IPS DF 4.7 (cell line): ENCODE results near the gene TAF5L.
"Not testable (repeated sequence)": the region's sequence is repeated elsewhere in the genome, so short reads cannot be mapped to it uniquely, and the experiment has no call there.

Source experiments
- DNase-seq: peaks from one replicate; pipeline ENCODE4 v3.0.0-alpha.2; 2013; ENCODE audit warnings: low spot score; ENCODE audit errors: extremely low read depth

Gene TAF5L

DNA sequence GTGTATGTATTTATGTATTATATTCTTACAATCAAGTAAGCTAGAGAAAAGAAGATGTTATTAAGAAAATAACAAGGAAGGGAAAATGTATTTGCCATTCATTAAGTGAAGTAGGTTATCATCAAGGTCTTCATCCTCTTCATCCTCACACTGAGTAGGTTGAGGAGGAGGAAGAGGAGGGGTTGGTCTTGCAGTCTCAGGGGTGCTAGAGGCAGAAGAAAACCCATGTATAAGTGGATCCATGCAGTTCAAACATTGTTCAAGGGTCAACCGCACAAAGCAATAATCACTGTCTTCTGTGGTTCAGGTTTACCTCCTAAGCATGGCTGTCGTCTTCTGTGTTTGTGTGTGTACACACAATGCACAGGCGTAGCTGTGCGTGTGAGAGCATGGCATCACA lies 17.0 kb upstream of the TAF5L start:
- no peak for DNase-seq

DNA sequence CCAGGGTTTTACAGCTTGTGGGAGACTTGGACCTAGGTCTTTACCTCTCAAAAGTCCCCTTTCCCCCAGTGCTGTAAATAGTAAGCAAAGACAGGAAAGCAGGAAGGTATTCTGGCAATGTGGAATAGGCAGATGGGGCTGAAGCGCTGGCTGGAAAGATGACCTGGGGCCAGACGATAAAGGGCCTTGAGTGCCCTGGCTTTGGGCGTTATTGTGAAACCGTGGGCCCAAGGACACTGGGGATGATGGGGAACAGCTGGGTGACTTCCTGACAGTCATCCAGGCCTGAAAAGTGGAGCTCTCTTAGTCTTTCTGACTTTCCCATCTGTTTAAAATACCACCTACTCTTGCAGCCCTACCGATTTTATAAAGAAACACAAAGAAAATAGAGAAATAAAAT lies 16.5 kb upstream of the TAF5L start:
- DNase-seq, result no peak

DNA sequence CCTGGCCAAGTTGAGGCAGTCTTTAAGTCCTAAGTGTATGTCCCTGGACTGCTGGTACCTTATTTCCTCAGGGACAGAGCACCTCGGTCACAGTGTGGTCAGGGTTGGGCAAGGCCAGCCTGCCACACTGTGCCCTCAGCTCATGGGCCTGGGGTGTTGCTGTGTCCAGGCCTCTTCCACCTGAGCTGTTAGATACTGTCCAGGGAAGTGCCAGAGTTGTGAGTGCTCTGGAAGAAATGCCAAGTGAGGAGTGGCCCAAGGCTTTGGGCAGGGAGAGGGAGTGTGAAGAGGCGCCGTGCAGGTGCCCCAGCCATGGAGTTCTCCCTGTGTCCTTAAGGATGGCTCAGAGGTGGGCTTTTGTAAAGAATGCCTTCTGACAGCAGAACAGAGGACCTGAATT lies 15.4 kb upstream of the TAF5L start:
- no peak for DNase-seq

DNA sequence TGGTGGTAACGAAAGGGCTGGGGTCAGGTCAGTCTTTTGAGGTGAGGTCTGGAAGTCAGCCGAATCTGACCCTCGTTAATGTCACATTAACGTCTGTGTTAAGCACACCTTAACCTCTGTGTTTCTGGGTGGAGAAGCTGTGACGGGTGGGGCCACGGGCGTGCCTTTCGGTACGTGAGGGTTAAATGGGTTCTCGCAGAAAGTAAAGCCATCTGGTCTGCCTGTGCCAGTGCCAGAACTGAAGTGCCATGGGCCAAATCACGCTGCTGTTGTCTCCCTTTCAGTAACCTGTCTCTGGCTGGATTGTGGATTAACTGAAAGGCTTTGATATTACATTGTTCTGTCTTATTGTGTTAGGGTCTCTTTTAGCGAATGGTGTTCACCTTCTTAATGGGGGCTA lies 14.5 kb upstream of the TAF5L start:
- no peak for DNase-seq

DNA sequence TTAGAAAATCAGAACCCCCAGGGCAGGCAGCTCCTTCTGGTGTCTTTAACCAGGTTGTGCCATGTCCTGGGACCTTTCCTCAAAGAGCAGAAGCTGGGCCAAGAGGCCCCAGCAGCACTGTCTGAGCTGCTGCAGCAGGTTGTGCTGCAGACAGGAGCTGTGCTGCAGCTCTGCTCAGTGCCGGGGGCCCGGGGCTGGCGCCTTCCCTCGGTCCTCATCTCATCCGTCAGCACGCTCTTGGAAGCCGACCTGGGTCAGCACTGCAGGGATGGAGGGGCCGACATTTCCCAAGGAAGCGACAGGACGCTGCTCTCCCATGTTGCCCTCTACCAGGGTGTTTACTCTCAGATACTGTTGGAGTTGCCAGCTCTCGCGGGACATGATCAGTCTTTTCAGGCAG lies 11.8 kb upstream of the TAF5L start:
- DNase-seq, result no peak

DNA sequence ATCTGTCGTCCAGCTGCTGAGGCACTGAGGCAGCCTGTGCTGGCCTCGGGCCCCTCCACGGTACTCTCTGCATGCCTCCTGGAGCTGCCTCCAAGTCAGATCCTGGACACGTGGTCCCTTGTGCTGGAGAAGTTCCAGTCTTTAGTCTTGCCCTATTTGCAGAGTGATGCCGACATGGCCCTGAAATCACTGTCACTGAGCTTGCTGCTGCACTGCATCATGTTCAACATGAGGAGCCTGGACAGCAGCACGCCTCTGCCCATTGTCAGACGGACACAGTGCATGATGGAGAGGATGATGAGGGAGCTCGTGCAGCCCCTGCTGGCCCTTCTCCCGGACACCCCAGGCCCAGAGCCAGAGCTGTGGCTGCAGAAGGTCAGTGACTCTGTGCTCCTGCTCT lies 10.1 kb upstream of the TAF5L start:
- DNase-seq, result no peak

DNA sequence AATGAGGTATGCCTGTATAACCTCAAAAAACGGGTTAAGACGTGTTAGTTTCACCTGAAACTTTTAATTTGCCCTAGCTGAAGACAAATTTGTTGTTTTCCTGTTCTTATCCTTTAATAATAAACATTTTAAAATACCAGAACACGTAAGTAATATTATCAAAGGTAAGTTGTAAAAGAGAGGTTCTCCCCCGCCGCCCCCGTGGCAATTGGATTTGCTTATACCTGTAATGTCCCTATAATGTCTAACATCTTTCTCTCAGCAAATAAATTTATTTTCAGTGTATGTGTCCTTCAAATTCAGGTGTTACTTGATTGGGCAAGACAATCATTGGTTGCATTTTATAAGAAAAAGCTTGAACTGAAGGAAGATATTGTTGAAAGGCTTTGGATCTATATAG lies 6.0 kb upstream of the TAF5L start:
- no peak for DNase-seq

DNA sequence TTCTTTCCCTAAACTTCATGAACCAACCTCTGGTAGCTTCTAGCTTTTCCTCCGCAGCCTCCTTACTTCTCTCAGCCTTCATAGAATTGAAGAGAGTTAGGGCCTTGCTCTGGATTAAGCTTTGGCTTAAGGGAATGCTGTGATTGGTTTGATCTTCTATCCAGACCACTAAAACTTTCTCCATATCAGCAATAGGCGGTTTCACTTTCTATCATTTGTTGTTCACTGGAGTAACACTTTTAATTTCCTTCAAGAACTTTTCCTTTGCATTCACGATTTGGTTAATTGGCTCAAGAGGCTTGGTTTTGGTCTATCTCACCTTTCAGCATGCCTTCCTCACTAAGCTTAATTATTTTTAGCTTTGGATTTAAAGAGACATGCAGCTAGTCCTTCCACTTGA lies 5.2 kb upstream of the TAF5L start:
- DNase-seq, result no peak

DNA sequence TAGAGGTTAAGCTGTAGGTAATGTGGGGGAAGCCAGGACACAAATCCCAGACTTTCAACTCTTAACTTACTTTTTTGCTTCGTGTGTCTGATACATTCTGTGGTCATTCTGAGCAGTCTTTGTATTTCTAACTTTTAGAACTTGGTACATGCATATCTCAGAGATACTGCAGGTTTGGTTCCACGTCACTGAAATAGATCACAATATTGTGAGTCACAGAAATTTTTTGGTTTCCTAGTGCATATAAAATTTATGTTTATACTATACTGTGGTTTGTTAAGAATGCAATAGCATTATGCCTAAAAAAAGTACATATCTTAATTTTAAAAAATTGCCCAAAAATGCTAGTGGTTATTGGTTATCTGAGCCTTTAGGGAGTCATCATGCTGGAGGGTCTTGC lies 3.3 kb upstream of the TAF5L start:
- no peak for DNase-seq

DNA sequence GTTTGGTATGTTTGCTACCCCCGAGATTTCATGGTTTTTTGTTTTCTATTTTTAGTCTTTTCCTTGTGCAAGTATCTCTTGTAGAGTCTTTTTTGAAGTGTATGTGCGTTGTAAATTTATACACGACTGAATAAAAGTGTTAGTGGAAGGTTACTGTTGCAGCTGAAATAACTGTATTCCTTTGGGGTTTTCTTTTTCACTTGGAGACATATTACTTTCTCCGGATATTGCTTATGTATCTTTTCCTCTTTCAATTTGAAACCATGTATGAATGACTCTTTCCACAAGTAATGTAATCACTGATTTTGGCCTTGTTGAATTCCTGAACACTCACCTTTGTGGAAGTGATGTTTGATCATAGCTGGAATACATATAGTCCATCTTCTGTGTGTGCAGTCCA lies 1.1 kb upstream of the TAF5L start:
- DNase-seq, result no peak

DNA sequence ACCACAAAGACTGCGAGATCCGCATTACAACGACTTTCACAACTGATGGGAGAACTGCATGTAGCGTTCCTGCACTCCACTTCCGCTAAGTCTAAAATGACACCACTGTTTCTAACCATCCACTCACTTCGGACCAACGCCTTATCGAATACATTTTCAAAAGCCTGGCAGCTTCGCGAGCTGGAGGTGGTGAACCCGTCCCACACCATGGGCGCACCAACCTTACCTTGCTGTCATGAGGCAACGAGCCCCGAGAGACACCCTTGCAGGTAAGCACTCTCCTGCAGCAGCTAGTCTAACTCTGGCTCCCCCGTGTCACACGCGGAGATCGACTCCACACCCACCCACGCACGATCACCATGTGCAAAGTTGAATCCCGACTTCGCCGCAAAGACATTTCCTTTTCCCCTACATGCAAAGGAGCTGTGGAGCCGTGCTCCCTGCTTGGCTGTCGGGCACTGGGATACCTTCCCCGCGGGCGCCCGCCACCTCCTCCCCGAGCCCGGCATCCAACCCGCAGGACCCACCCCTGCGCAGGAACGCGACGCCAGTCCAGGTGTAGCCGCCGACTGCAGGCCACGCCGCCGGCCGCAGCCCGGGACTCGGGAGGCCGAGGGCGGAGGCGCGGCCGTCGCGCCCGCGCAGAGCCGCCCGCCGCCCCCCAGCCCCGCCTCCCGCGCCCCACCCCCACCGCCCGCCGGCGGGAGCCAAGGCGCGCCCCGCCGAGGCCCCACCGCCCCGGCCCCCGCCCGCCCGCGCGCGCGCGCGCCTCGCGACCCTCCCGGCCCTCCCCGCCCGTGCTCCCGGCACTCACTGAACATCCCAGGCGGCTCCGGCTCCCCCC lies 629 bp downstream of the TAF5L start:
- no peak for DNase-seq

DNA sequence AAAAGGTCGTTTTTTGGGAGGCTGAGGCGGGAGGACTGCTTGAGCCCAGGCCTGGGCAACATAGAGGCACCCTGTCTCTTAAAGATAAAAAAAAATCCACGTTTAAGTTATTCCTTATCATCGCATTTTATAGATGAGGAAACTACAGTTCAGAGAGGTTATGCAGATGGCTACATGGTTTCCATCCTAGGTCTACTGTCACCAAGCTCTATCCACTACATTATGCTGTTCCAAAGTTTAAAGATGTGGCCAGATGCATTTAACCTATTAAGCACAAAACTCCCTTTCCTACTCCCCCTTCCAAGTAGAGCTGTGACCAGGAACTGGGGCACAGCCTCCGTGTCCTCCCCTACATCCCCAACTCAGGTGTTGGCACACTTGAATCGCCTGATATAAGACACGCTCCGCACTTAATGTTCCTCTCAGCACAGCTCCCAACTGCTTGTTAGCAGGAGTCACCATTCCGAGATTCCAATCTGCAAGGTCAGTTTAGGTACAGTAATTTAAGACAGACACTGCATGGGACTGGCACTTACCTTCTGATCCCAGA lies 1.3 kb downstream of the TAF5L start:
- DNase-seq, result no peak

DNA sequence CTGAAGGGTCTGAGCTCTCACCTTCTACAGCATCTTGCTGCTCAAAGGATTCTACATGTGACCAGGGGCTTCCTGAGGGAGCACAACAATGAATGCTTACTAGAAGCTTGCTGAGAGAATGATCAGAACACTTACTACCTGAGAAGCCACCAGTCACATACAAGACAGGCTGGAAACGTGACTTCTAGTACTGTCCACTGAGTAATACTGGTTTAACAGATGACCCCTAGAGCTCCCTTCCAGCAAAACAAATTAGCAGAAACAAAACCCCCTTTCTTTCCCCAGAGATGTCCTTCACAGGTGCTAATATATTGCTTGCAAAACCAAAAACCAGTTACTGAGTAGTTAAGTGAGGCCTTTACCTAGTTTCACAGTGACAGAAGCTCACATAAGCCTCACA lies 2.1 kb downstream of the TAF5L start:
- no peak for DNase-seq

DNA sequence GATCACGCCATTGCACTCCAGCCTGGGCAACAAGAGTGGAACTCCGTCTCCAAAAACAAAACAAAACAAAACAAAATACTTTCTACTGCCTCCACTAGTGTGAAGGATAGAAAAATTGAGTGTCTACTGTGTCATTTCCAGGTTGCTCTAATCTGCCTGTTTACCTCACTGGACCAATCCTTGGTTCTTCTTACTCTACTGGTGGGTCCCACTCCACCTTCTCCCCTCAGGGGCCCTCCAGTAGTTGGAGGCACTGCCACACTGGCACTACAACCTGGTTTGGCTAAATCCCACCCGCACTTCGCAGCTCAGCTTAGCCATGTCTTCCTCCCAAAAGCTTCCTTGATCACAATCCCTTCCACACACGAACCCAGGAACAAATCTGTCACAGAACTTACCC lies 2.7 kb downstream of the TAF5L start:
- no peak for DNase-seq

DNA sequence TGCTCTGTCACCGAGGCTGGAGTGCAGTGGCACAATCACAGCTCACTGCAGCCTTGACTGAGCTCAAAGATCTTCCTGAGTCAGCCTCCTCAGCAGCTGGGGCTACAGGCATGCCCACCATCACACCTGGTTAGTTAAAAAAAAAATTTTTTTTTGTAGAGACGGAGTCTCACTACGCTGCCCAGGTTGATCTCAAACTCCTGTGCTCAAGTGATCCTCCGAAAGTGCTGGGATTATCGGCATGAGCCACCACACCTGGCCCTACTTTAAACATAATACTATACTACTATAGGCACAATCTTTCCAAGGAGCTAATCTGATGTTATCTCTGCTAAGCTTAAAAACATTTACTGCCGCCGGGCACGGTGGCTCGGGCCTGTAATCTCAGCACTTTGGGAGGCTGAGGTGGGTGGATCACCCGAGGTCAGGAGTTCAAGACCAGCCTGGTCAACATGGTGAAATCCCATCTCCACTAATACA lies 3.2 kb downstream of the TAF5L start:
- DNase-seq, result not testable (repeated sequence)

DNA sequence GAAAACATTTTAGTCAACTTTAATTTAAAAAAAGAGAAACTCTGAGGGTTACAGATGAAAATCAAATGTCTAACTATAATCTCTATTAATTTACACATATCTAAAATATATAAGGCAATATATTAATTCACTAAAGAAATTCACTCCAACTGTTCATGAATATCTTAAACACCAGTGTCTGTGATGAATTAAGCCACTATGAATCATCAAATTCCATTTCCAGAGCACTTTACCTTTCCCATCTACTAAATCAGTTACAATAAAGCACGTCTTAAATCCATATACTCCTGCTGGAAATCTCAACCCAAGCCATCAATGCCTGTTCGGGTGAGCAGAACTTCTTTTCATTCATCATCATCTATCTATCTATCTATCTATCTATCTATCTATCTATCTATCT lies 4.3 kb downstream of the TAF5L start:
- DNase-seq, result no peak

DNA sequence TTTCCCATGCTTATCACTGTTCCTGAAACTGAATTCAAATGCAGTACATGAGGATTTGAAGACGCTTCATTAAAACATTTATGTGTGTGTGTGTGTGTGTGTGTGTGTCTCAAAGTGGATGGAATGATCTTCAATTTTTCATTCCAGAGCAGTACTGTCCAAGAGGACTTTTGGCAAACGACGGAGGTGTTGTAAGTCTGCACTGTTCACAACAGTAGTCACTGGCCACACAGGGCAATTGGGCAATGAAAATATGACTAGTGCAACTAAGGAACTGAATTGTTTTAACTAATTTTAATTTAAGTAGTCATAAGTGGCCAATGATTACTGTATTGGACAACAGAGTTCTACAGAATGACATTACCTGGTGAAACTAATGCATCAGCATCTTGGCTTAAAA lies 5.0 kb downstream of the TAF5L start:
- DNase-seq, result no peak

DNA sequence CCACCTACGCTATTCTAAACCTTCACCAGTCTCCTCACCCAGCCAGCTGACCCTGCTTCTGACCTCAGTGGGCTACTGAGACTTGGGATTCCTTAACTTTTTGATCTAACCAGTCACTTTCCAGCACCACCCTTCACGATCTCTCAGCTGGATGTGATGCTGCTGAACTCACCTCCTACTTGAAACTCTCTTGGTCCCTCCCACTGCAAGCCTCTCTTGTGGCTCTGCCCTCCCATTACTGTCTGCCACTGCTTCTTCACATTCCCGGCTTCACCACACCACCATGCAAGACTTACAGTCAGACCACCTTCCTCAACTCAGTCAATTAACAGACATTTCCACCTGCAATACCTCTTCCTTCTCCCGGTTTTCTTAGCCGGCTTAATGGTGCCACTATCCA lies 6.3 kb downstream of the TAF5L start:
- no peak for DNase-seq

DNA sequence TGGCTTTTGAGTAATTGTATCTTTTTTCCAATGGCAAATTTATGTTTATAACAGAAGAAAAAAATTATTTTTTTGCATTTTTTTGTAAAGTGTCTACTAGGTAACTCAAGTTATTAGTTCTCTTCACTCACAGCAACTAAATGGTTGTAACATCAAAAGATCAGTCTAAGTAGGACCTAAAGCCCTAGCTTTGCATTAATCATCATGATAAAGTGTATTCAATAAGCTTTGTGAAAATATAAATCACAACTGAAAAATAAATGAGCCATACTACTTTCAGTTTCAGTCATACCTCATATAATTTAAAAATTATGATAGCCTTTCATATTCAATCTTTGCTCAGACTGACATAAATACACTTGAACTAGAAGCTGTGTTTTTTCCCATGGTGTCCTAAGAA lies 6.9 kb downstream of the TAF5L start:
- no peak for DNase-seq

DNA sequence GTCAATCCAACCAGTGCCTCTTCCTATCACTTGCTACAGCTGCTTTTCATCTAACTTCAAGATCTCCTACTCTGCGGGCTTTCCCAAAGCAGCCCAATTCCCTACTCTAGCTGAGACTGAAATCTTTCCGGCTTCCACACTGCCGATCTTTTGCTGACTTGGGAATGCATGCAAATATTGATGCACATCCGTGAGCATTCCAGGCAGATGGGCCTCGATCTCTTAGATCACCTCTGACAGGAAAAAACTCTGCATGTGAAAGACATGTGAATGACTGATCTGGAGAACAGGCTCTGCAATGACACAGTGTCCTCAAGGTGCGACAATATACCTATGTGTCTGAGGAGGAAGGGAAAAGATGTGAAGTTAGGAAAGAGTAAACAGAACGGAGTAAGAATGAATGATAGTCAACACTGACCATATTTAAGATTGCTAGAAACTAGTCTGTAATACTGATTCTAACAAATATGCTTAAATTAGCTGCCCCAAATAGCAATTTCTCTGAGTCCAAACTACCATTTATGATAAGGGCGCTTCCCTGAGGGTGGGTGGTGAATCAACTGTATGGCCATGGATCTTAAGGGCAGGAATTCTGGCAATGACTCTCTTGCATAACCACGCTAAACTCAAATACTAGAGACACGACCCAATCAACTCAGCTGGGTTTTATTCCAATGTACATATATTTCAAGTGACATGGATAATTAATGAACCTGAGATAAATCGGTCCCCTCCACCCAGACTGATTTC lies 8.4 kb downstream of the TAF5L start:
- DNase-seq, result no peak

DNA sequence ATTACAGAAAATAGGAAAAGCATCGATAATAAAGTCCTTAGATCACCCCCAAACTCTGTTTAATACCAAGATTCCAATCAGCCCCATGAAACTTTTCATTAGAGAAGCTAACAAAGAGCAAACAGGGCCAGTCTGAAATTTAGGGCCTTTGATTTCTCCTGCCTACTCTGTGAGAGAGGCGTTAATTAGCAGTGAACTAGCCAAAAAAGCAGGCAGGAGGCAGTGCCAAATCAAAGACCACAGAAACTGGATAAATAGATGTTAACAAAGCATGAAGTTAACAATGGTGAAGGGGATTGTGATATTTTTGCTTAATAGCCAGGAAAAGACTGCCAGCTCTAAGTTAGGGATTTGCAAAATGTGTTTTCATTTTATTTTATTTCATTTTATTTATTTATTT lies 11.2 kb downstream of the TAF5L start:
- no peak for DNase-seq

DNA sequence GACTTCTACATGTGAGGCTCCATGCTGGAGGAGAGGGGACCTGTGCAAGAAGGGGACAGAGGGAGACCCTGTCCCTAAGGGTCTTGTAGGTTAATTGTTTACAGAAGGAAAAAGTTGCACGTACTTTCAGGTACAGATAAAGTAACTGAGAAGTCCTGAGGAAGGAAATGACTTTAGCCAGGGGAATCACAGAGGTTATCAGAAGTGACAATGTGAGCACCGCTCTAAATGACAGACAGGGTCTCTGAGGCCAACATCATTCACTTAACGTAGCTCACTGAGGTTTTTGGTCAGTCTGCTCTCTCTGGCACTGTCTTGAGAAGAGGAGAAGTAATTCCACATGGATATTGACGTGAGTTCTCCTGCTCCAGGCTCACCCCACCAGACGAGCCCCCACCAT lies 12.0 kb downstream of the TAF5L start:
- no peak for DNase-seq

DNA sequence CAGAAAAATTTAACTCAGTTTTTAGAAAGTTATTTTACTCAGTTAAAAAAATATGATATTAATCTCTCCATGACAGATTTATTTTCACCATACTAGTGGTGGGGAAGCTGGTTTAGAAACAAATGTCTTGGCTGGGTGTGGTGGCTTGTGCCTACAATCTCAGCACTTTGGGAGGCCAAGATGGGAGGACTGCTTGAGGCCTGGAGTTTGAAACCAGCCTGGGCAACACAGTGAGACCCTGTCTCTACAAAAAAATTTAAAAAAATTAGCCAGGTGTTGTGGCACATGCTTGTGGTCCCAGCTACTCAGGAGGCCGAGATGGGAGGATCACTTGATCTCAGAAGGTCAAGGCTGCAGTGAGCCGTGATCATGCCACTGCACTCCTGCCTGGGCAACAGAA lies 17.3 kb downstream of the TAF5L start:
- no peak for DNase-seq
